ENCODE measurements around the gene NIPBL.
"Not testable (repeated sequence)": the region's sequence is repeated elsewhere in the genome, so short reads cannot be mapped to it uniquely, and the experiment has no call there.

The NIPBL gene

DNA sequence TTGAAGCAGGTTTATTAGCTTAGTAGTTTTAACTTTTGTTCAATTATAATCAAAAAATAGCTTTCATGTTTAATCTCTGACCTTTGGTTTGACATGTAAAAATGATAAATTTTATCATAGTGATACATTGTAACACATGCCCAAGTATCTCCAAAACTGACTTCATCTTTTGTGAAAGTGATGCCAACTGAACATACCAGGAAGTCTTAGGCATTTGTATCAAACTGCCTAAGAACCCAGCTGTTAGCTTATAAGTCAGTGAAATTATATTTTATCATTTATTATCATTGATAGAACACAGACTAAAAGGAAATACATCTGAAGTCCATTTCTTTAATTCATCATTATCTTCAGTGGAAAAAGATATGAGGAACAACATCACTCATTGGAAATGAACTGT is 39.1 kb downstream of the NIPBL start:
- no peak overlapping the region for H3K9ac ChIP-seq (ENCODE audit: low read length)
- no peaks in the 10 kb centered on the region for H3K36me3 ChIP-seq (ENCODE audit: low read length)
- H3K9me2 ChIP-seq (replicated peaks; ENCODE audit: insufficient read depth, low read length): no peaks in the 10 kb centered on the region
- H3K27ac ChIP-seq (ENCODE audit: low read depth, low read length): no peak overlapping the region
- H4K20me1 ChIP-seq (ENCODE audit: low read depth, low read length): peaks cover 34% of the 10 kb centered on the region
- no peak overlapping the region for H3K4me2 ChIP-seq (ENCODE audit: low read depth, low read length, poor library complexity, severe bottlenecking)
- no peak overlapping the region for H2AFZ ChIP-seq (ENCODE audit: low read depth, low read length, severe bottlenecking)
- H3K9me3 ChIP-seq (ENCODE audit: insufficient read depth, low read length): no peaks in the 10 kb centered on the region
- H3K27me3 ChIP-seq (ENCODE audit: low read length): no peaks in the 10 kb centered on the region
- TF ChIP-seq, protein P1, sequence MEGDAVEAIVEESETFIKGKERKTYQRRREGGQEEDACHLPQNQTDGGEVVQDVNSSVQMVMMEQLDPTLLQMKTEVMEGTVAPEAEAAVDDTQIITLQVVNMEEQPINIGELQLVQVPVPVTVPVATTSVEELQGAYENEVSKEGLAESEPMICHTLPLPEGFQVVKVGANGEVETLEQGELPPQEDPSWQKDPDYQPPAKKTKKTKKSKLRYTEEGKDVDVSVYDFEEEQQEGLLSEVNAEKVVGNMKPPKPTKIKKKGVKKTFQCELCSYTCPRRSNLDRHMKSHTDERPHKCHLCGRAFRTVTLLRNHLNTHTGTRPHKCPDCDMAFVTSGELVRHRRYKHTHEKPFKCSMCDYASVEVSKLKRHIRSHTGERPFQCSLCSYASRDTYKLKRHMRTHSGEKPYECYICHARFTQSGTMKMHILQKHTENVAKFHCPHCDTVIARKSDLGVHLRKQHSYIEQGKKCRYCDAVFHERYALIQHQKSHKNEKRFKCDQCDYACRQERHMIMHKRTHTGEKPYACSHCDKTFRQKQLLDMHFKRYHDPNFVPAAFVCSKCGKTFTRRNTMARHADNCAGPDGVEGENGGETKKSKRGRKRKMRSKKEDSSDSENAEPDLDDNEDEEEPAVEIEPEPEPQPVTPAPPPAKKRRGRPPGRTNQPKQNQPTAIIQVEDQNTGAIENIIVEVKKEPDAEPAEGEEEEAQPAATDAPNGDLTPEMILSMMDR (IDR thresholded peaks at IDR 0.05; ENCODE audit: insufficient read depth, low read length, poor library complexity, severe bottlenecking): no peak
- TF ChIP-seq EZH2phosphoT487 (conservative IDR thresholded peaks at IDR 0.05; ENCODE audit: low read length): no peak
- no peak overlapping the region for H3K4me3 ChIP-seq (ENCODE audit: insufficient read depth, low read length, poor library complexity, severe bottlenecking)
- no peaks in the 10 kb centered on the region; the same call in 1 of the 2 replicates for H3F3A ChIP-seq (ENCODE audit: insufficient read depth)
- H3K79me2 ChIP-seq (ENCODE audit: insufficient read depth, low read length): peaks cover 77% of the 10 kb centered on the region

DNA sequence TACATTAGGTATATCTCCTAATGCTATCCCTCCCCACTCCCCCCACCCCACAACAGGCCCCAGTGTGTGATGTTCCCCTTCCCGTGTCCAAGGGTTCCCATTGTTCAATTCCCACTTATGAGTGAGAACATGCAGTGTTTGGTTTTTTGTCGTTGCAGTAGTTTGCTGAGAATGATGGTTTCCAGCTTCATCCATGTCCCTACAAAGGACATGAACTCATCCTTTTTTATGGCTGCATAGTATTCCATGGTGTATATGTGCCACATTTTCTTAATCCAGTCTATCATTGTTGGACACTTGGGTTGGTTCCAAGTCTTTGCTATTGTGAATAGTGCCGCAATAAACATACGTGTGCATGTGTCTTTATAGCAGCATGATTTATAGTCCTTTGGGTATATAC is 40.0 kb downstream of the NIPBL start:
- peaks cover 37% of the 10 kb centered on the region; the same call in 1 of the 2 replicates for H4K20me1 ChIP-seq (ENCODE audit: low read depth, low read length)

DNA sequence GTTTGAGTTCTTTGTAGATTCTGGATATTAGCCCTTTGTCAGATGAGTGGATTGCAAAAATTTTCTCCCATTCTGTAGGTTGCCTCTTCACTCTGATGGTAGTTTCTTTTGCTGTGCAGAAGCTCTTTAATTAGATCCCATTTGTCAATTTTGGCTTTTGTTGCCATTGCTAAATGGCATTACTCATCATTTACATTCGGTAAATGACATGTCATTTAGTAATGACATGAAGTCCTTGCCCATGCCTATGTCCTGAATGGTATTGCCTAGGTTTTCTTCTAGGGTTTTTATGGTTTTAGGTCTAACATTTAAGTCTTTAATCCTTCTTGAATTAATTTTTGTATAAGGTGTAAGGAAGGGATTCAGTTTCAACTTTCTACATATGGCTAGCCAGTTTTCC is 40.8 kb downstream of the NIPBL start:
- Histone ChIP-seq H3K79me2 (ENCODE audit: insufficient read depth, low read length) (peaks cover 77% of the 10 kb centered on the region), H4K20me1 (ENCODE audit: low read depth, low read length) (peaks cover 36% of the 10 kb centered on the region)
- H3F3A ChIP-seq (ENCODE audit: insufficient read depth); H3K4me2 ChIP-seq (ENCODE audit: low read depth, low read length, poor library complexity, severe bottlenecking); H3K9ac ChIP-seq (ENCODE audit: low read length); H3K9me3 ChIP-seq (ENCODE audit: insufficient read depth, low read length); H3K27ac ChIP-seq (ENCODE audit: low read depth, low read length); H2AFZ ChIP-seq (ENCODE audit: low read depth, low read length, severe bottlenecking); H3K4me3 ChIP-seq (ENCODE audit: insufficient read depth, low read length, poor library complexity, severe bottlenecking); H3K27me3 ChIP-seq (ENCODE audit: low read length); H3K9me2 ChIP-seq (replicated peaks; ENCODE audit: insufficient read depth, low read length); H3K36me3 ChIP-seq (ENCODE audit: low read length): not testable (repeated sequence)

More for the DNA sequence above, 40.0 kb downstream of the NIPBL start:
- not testable (repeated sequence) for H3K9ac ChIP-seq (ENCODE audit: low read length); H3F3A ChIP-seq (ENCODE audit: insufficient read depth); H3K36me3 ChIP-seq (ENCODE audit: low read length); H3K9me3 ChIP-seq (ENCODE audit: insufficient read depth, low read length); H2AFZ ChIP-seq (ENCODE audit: low read depth, low read length, severe bottlenecking); H3K27me3 ChIP-seq (ENCODE audit: low read length); H3K4me3 ChIP-seq (ENCODE audit: insufficient read depth, low read length, poor library complexity, severe bottlenecking); H3K9me2 ChIP-seq (replicated peaks; ENCODE audit: insufficient read depth, low read length); H3K4me2 ChIP-seq (ENCODE audit: low read depth, low read length, poor library complexity, severe bottlenecking); H3K27ac ChIP-seq (ENCODE audit: low read depth, low read length)
- H3K79me2 ChIP-seq (ENCODE audit: insufficient read depth, low read length): peaks cover 77% of the 10 kb centered on the region

DNA sequence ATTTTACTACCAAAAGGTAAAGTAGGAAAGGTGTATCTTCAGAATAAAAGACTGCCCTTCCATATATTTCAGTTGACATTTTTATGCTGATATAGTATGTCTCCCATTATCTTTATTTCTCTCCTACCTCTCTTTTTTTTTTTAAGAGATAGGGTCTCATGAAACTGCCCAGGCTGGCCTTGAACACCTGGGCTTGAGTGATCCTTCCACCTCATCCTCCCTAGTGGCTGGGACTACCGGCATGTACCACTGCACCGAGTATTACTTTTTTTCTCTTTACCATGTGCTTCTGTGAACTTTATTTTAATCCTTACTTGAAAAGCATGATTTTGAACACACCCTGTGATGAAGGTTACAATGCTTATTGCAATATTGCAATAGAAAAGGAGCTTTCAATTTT is 42.7 kb downstream of the NIPBL start:
- no peak overlapping the region for H3K4me3 ChIP-seq (ENCODE audit: insufficient read depth, low read length, poor library complexity, severe bottlenecking)
- H3K9ac ChIP-seq (ENCODE audit: low read length): no peak overlapping the region
- no peak overlapping the region for H2AFZ ChIP-seq (ENCODE audit: low read depth, low read length, severe bottlenecking)
- H3K27me3 ChIP-seq (ENCODE audit: low read length): no peaks in the 10 kb centered on the region
- H3K9me2 ChIP-seq (replicated peaks; ENCODE audit: insufficient read depth, low read length): no peaks in the 10 kb centered on the region
- H3K79me2 ChIP-seq (ENCODE audit: insufficient read depth, low read length): peaks cover 76% of the 10 kb centered on the region
- no peaks in the 10 kb centered on the region; the same call in 1 of the 2 replicates for H3F3A ChIP-seq (ENCODE audit: insufficient read depth)
- H3K27ac ChIP-seq (ENCODE audit: low read depth, low read length): no peak overlapping the region
- H3K9me3 ChIP-seq (ENCODE audit: insufficient read depth, low read length): no peaks in the 10 kb centered on the region
- no peaks in the 10 kb centered on the region for H3K36me3 ChIP-seq (ENCODE audit: low read length)
- no peak overlapping the region for H3K4me2 ChIP-seq (ENCODE audit: low read depth, low read length, poor library complexity, severe bottlenecking)
- peaks cover 45% of the 10 kb centered on the region for H4K20me1 ChIP-seq (ENCODE audit: low read depth, low read length)
- TF ChIP-seq EZH2phosphoT487 (conservative IDR thresholded peaks at IDR 0.05; ENCODE audit: low read length): no peak
- TF ChIP-seq, protein P1 (IDR thresholded peaks at IDR 0.05; ENCODE audit: insufficient read depth, low read length, poor library complexity, severe bottlenecking): no peak

All from SU-DHL-6 (cell line).